ENCODE measurements around the gene ABO.
"Not testable (repeated sequence)": the region's sequence is repeated elsewhere in the genome, so short reads cannot be mapped to it uniquely, and the experiment has no call there.

The ABO gene

DNA sequence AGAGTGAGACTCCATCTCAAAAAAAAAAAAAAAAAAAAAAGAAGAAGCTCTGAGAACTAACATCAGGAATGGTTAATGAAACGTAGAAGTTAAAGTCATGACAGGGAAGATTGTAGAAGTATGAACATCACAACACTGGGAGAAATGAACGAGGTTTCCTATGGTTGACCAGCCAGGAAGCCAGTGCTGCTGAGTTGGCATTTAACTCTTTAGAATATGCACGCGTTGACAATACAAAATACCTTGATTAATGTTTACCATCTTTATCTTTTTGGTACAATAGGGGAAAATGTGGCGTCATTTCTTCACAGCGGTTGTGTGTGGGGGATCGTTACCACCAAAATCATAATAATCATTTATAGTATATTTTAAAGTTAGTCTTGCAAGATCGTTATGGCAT, 32.0 kb downstream of the ABO start:
- DNase-seq (ENCODE audit: low spot score) = no peak

GRCh38 chr9:133242241-133242640, 32.8 kb downstream of the ABO start:
- DNase-seq (ENCODE audit: low spot score) = no peak

DNA sequence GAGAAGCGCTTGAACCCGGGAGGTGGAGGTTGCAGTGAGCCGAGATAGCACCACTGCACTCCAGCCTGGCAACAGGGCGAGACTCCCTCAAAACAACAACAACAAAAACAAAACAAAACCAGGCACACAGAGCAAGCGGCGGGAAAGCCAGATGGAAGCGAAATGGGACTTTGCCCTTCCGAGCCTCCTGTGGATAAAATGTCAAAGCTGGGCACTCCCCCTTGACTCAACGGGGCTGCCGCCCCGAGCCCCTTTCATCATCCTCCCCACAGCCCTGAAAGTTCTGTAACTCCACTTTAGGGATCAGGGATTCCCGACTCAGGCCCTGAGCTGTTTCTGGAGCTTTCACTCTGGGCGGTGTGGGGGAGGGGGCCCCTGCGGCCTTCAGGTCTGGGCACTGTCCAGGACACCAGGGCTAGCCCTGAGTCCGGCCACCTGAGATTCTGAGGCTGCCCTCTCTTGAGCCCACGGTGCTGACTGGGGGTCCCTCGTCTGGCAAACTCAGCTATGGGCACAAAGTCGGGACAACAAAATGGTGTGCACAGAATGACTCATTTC, 35.4 kb downstream of the ABO start:
- no peak for DNase-seq (ENCODE audit: low spot score)

DNA sequence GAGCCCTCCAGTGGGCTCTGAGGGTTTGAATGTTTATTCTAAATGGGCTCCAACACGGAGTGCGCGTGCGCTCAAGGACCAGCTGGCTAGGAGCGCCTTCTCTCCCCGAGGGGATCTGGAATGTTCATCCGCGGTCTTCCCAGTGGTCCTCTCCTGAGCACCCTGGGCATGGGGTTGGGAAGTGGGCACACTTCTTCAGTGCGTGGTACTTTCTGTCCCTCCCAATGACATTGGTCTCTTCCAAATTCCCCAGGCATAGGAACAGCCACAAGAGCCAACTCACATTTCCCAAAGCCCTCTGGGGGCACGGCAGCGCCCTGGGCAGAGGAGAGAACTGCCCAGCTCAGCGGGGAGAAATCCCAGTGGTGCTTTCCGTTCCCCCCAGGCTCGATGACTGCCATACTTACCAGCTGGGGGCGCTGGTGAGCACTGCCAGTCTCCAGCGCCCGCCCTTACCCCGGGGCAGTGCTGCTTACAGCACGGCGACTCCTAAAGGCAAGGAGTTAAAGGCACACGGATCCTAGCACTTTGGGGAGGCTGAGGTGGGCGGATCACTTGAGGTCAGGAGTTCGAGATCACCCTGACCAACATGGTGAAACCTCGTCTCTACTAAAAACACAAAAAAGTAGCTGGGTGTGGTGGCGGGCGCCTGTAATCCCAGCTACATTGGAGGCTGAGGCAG, 36.0 kb downstream of the ABO start:
- peak; percentile 90 for DNase-seq (ENCODE audit: low spot score)

DNA sequence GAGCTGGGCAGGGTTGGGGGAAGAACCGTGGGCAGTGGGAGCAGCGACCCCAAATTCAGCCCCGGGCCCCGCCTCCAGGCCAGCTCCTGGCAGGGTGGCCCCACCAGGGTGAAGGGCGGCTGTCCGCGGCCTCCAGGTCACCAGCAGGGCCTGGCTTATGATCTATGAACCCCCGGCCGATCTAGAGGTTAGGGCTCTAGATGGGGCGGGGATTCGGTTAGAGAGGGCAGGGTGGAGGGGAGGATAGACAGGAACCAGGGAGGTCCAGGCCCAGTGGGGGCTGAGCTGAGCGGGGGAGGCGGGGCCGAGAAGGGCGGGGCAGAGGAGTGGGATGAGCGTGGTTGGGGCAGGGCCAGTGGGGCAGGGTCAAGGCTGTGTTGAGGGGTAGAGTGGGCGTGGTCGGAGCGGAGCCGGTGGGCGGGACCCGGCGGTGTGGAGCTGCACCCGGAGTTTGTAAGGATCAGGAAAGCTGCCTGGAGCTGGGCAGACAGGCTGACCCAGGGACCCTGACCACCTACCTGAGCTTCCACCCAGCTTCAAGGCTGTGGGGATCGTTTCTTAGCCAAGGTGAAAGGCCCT, 36.6 kb downstream of the ABO start:
- no peak for DNase-seq (ENCODE audit: low spot score)

DNA sequence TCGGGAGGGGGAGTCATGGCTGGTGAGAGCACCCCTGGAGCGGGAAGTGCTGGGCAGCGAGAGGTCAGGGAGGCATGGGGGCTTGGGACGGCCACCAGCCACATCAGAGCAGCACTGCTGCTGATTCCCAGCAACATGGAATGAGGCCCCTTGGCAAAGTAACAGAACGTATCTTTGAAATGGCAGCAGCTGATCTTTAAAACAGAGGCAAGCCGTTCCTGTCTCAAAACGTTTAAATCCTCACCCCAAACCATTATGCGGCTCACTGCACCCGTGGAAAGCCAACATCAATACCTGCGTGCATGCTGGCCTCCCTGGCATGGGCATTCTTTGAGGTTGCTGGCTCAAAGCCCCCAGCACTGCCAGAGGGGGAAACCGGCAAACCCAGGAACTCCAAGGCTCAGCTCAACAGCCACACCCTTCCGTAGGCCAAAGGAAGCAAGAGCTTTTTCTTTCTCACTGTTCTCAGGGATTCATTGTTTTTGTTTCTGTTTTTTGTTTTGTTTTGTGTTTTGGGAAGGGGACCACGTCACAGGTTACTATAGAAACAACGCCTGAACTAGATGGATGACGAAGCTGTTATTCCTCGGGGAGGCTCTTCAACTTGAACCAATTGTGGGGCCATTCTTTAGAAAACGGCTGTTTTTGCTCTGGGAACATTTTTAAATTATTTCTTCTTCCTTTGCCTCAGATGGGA, 37.8 kb downstream of the ABO start:
- no peak for DNase-seq (ENCODE audit: low spot score)

DNA sequence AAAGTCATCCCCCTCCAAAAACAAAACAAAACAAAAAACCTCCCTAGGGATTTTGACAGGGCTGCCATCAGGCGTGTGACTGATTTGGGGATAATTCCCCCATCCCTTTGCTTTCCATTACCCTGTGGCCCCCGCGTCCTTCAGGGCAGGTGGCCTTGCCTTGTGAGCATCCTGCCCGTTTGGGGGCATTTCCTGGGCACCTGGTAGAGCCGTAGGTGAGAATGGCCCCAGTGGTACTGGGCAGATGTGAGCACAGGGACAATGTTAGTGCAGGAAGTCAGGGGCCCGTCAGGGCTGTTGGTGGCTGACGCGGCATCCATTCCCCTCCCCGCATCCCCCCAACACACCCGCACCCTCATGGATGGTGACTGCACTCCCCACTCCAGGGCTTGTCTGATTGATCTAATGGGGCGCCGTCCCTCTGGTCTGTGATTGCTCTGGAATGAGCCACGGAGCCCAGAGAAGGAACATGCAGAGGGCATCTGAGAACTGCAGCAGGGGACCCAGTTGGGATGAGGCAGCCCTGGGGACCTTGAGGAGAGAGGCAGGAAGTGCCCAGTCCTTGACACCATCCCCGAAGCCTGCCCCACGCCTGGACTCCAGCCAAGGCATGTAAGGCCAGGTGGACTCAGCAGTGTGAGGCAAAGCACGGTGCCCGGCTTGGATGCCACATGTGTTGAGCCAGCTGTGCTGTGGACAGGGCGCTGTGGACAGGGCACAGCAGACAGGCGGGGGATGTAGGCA, 38.5 kb downstream of the ABO start:
- not testable (repeated sequence) for DNase-seq (ENCODE audit: low spot score)

DNA sequence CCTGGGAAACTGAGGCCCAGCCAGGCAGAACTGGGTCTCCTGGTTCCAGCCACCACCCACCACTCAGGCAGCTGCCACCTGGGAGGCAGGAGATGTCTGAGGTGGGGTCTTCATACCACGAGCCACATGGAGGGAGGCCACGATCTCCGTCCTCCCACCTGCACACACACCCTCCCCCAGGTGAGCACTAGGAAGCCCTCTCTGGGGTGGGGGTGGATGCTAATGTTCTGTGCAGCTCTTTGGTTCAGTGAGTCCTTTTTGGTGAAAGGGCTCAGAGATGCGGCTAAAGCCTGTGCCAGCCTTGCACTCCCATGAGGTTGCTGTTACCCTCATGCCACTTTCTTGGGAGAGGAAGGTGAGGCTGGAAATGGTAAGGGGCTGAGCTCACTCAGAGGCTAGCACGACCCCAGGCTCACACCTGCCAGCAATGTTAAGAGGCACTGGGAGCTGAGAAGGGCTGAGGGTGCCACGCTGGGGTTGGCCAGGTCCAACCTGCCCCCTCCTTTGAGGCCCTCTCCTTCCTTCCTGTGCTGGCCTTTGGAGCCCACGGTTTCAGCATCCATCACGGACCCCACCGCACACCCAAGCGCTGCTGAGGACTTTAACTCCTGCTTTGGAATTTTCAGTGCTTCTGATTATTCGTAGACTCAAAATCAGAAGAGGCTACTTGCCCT, 39.3 kb downstream of the ABO start:
- no peak for DNase-seq (ENCODE audit: low spot score)

DNA sequence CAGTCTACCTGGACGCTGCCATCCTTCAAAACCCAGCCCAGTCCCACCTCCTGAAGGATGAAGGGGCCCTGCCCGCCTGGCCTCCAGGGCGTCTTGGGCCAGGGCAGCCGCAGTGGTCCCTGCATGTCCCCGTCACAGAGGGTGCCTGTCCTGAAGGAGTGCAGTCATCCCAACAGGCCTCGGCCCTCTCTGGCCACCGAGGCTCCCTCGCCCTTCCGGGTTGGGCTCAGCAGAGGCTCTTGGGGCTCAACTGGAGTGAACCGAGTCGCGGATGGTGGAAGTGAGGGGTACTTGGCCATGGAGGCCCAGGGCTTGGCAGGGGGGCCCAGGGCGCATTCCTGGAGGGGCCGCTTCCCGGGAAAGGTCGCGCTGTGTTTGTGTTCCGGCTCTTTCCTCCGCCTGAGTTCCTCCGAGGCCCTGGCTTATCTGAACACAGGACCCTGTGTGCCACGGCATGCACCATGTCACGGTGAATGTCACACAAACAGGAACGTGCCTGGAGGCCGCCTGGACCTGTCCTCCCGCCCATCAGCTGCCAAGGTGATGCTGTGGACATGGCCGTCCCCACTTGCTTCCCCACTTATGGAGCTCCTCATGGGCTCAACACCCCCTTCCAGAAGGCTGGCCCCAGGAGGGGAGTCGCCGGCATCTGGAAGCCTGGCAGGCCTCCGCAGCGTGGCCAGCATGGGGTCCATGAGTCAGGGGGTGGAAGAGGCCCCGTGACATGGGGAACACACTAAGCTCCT, 40.3 kb downstream of the ABO start:
- DNase-seq (ENCODE audit: low spot score) = no peak

- no peak for DNase-seq (ENCODE audit: low spot score)
Observed at GRCh38 chr9:133233681-133234432, 41.1 kb downstream of the ABO start.

- not testable (repeated sequence) for DNase-seq (ENCODE audit: low spot score)
Observed at GRCh38 chr9:133231934-133232568, 43.0 kb downstream of the ABO start.

- not testable (repeated sequence) for DNase-seq (ENCODE audit: low spot score)
Observed at GRCh38 chr9:133230514-133230913, 44.5 kb downstream of the ABO start.

- DNase-seq (ENCODE audit: low spot score) = no peak
Observed at GRCh38 chr9:133230093-133230492, 44.9 kb downstream of the ABO start.

- DNase-seq (ENCODE audit: low spot score) = not testable (repeated sequence)
Observed at GRCh38 chr9:133228474-133229193, 46.4 kb downstream of the ABO start.

DNA sequence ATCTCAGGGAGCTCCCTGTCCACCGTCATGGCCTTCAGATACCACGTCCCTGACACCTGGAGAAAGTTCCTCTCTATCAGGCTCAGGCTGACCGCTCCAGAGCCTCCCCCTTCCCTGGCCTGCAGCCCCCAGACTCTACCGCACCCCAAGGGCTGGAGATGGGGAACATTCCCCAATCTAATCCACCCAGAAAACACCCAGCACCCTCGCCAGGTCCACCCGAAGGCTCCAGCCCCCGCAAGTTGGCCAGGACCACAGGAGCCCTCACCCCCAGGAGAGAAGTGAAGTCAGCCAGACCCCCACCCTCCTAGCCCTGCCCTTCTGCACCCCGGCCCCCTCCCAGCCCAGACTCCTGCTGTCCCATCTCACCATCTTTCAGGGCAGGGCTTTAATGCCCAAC, 47.0 kb downstream of the ABO start:
- DNase-seq (ENCODE audit: low spot score) = not testable (repeated sequence)

DNA sequence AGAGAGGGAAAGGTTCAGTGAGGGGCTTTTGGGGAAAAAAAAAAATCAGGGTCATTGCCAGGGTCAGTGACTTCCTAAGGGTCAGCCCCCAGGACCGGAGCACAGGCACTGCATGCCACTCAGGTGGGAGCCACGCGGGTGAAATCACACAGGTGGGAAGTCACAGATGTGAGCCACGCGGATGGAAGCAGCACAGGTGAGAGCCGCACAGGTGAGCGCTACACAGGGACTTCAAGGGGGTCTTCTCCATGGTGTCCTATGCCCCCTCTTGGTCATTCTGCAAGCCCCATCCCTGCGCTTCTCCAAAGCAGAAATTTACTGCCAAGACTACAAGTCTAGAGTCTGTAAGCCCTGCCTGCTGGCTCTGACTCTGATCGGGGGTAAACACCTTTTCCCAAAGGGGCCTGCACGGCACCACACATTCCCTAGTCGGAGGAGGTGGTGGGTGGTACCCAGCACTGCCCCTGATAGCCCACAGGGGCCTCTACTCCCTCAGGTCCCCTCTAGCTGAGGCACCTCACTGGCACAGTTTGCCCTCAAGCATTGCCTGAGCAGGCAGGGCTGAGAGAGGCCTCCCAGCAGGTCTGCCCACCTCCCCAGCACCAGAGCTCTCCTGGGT, 47.6 kb downstream of the ABO start:
- no peak for DNase-seq (ENCODE audit: low spot score)

- DNase-seq (ENCODE audit: low spot score) = no peak
Observed at GRCh38 chr9:133226219-133227171, 48.5 kb downstream of the ABO start.
